Stomach smooth muscle (tissue), 2 donors: ENCODE measurements around the gene ABCA2.
A peak's percentile ranks its signal among the peaks of the same experiment; 100 is the strongest.
"Not testable (repeated sequence)": the region's sequence is repeated elsewhere in the genome, so short reads cannot be mapped to it uniquely, and the experiment has no call there.

Experiments
- H3K27ac ChIP-seq: one replicate; pipeline ENCODE4 v1.7.0; 2013; ENCODE audit warnings: mild to moderate bottlenecking, low read length, inconsistent platforms
- H3K27me3 ChIP-seq, 2 donors: one replicate each; pipeline ENCODE4 v1.7.0; 2013; ENCODE audit warnings: low read length in 2 of 2; ENCODE audit not compliant: insufficient read depth in 2 of 2, control insufficient read depth in 1 of 2
- H3K36me3 ChIP-seq, 2 donors: one replicate each; pipeline ENCODE4 v1.7.0; 2013; ENCODE audit warnings: low read length in 2 of 2; ENCODE audit not compliant: control insufficient read depth in 2 of 2, insufficient read depth in 2 of 2
- H3K4me1 ChIP-seq: one replicate; pipeline ENCODE4 v1.7.0; 2013; ENCODE audit warnings: low read length; ENCODE audit not compliant: control insufficient read depth, insufficient read depth
- H3K4me3 ChIP-seq, 2 donors: one replicate each; pipeline ENCODE4 v1.7.0; 2013; ENCODE audit warnings: low read length in 2 of 2
- H3K9ac ChIP-seq, 2 donors: one replicate each; pipeline ENCODE4 v1.7.0; 2013; ENCODE audit warnings: low read length in 2 of 2, mild to moderate bottlenecking in 1 of 2
- H3K9me3 ChIP-seq, 2 donors: one replicate each; pipeline ENCODE4 v1.7.0; 2013; ENCODE audit warnings: low read length in 2 of 2; ENCODE audit not compliant: control insufficient read depth in 2 of 2
- donor health status: healthy.
- donor health status: Pancreatic carcinoma.

Gene ABCA2

GRCh38 chr9:137034039-137034708 lies 6.1 kb upstream of the ABCA2 start:
- Histone ChIP-seq H3K27ac (no peak overlapping the region), H3K27me3 (peaks cover 0 to 7% of the 10 kb centered on the region in 2 donors), H3K9ac (no peak overlapping the region), H3K36me3 (peaks cover 1 to 4% of the 10 kb centered on the region in 2 donors), H3K9me3 (no peaks in the 10 kb centered on the region), H3K4me1 (peaks cover 12% of the 10 kb centered on the region), H3K4me3 (no peak overlapping the region)

- not testable (repeated sequence) for H3K9ac ChIP-seq, H3K4me3 ChIP-seq, H3K36me3 ChIP-seq, H3K9me3 ChIP-seq, H3K27me3 ChIP-seq, H3K27ac ChIP-seq
- peaks cover 19% of the 10 kb centered on the region for H3K4me1 ChIP-seq
Measured at GRCh38 chr9:137033481-137033880, 5.4 kb upstream of the ABCA2 start.

GRCh38 chr9:137032858-137033257 lies 4.8 kb upstream of the ABCA2 start:
- H3K9me3 ChIP-seq: no peaks in the 10 kb centered on the region
- peaks cover 0 to 7% of the 10 kb centered on the region in 2 donors for H3K27me3 ChIP-seq
- no peak overlapping the region for H3K4me3 ChIP-seq
- no peak overlapping the region for H3K9ac ChIP-seq
- H3K4me1 ChIP-seq: peaks cover 21% of the 10 kb centered on the region
- H3K27ac ChIP-seq: no peak overlapping the region
- no peaks in the 10 kb centered on the region for H3K36me3 ChIP-seq

- Histone ChIP-seq H3K9me3 (no peaks in the 10 kb centered on the region), H3K4me3 (no peak within 1 kb of the TSS), H3K36me3 (no peaks in the 10 kb centered on the region), H3K27ac (no peak within 1 kb of the TSS), H3K4me1 (peaks cover 27% of the 10 kb centered on the region), H3K27me3 (peaks cover 0 to 7% of the 10 kb centered on the region in 2 donors), H3K9ac (no peak within 1 kb of the TSS)
Measured at GRCh38 chr9:137031904-137032640, 4.0 kb upstream of the ABCA2 start, which contains the start of gene FUT7. TSS of gene FUT7 (minus strand) at chr9:137032088. CDS start at chr9:137031991, 97 bp downstream.

- peaks cover 37% of the 10 kb centered on the region for H3K4me1 ChIP-seq
- no peaks in the 10 kb centered on the region for H3K9me3 ChIP-seq
- H3K4me3 ChIP-seq: no peak overlapping the region
- H3K27me3 ChIP-seq: peaks cover 0 to 7% of the 10 kb centered on the region in 2 donors
- no peaks in the 10 kb centered on the region for H3K36me3 ChIP-seq
- H3K27ac ChIP-seq: no peak overlapping the region
- H3K9ac ChIP-seq: no peak overlapping the region
Measured at GRCh38 chr9:137030538-137031527, 2.8 kb upstream of the ABCA2 start.

GRCh38 chr9:137030006-137030405 lies 2.0 kb upstream of the ABCA2 start:
- Histone ChIP-seq H3K27me3 (peaks cover 0 to 1% of the 10 kb centered on the region in 2 donors), H3K9ac (no peak overlapping the region), H3K27ac (no peak overlapping the region), H3K36me3 (no peaks in the 10 kb centered on the region), H3K4me3 (no peak overlapping the region), H3K4me1 (peaks cover 33% of the 10 kb centered on the region), H3K9me3 (no peaks in the 10 kb centered on the region)

GRCh38 chr9:137029058-137029936 lies 1.3 kb upstream of the ABCA2 start:
- no peaks in the 10 kb centered on the region for H3K36me3 ChIP-seq
- no peak overlapping the region for H3K9ac ChIP-seq
- H3K9me3 ChIP-seq: no peaks in the 10 kb centered on the region
- peaks cover 33% of the 10 kb centered on the region for H3K4me1 ChIP-seq
- H3K27ac ChIP-seq: no peak overlapping the region
- H3K4me3 ChIP-seq: peak overlapping the region; percentile 71 to 77
- H3K27me3 ChIP-seq: no peaks in the 10 kb centered on the region

- Histone ChIP-seq H3K4me1 (peaks cover 33% of the 10 kb centered on the region), H3K36me3 (no peaks in the 10 kb centered on the region), H3K9ac (peak overlapping the region; percentile 13 to 64), H3K9me3 (no peaks in the 10 kb centered on the region), H3K4me3 (peak overlapping the region; percentile 71 to 77), H3K27me3 (no peaks in the 10 kb centered on the region), H3K27ac (no peak overlapping the region)
Measured at GRCh38 chr9:137028263-137029057, 423 bp upstream of the ABCA2 start.

GRCh38 chr9:137026828-137027227 lies 1.2 kb downstream of the ABCA2 start:
- peak overlapping the region; percentile 47 to 74 for H3K4me3 ChIP-seq
- H3K27me3 ChIP-seq: no peaks in the 10 kb centered on the region
- no peaks in the 10 kb centered on the region for H3K36me3 ChIP-seq
- no peak overlapping the region for H3K27ac ChIP-seq
- H3K9me3 ChIP-seq: no peaks in the 10 kb centered on the region
- H3K4me1 ChIP-seq: peaks cover 33% of the 10 kb centered on the region
- peak overlapping the region in 1 of 2 donors; percentile 41 for H3K9ac ChIP-seq
